Articular chondrocyte of knee joint (primary cell): Measurements from ENCODE around the gene OR6K2. TPM values are rescaled to one million over a fixed set of nuclear protein-coding genes. Genes with fewer than 3 reads are reported as not detected.

ENCODE experiments used
- total RNA-seq: library from RNA; depleted of rRNA; stranded (reverse); fragments of >200 nt; gene quantifications from 2 replicates; pipeline ENCODE4 v1.2.3, GENCODE V29; 2012

Gene OR6K2
- total RNA-seq: not detected in 2 replicates

DNA sequence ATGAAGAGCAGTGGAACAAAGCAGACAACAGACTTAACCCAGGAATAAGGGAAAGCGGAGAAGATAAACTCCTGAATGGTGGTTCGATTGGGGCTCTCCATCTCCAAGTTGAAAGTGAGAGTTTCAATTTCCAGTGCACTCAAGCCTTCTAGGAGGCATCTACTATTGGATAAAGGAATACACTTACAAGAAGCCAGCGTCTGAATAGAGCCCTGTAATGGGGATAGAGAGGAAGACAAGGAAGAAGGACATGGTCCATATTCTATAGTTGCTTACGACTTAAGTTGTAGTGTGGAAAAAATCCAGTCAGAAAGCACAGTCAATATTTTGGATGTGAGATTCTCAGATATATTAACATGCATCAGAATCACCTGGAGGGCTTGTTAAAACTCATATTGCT, at the start of gene OR6K2:
Gene OR6K2, minus strand, starts transcription at position 101 of the 400 bp plus-strand sequence. Its CDS starts 0 bp downstream, at position 101.

DNA sequence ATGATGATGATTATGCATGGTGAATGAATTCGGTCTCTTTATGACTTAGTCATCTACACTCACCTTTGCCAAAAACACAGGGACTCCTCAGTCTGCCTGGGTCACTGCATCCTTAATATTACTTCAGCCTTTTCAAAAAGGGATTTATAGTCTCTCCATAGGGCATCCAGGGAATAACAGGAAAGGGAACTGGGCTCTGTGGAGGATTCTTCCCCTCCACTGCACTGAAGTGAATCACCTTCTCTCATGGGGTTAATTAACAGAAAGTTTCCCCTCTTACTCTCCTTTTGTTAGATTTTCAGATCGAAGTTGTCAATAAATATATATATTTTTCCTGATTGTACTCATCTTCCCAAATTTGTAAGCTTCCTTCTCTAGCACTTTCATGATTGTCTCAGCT, 20.2 kb upstream of the OR6K2 start, which contains the start of gene OR6K3:
Gene OR6K3, minus strand, starts transcription at position 101 of the 400 bp plus-strand sequence. CDS start 2,605 bp downstream, outside the sequence.

DNA sequence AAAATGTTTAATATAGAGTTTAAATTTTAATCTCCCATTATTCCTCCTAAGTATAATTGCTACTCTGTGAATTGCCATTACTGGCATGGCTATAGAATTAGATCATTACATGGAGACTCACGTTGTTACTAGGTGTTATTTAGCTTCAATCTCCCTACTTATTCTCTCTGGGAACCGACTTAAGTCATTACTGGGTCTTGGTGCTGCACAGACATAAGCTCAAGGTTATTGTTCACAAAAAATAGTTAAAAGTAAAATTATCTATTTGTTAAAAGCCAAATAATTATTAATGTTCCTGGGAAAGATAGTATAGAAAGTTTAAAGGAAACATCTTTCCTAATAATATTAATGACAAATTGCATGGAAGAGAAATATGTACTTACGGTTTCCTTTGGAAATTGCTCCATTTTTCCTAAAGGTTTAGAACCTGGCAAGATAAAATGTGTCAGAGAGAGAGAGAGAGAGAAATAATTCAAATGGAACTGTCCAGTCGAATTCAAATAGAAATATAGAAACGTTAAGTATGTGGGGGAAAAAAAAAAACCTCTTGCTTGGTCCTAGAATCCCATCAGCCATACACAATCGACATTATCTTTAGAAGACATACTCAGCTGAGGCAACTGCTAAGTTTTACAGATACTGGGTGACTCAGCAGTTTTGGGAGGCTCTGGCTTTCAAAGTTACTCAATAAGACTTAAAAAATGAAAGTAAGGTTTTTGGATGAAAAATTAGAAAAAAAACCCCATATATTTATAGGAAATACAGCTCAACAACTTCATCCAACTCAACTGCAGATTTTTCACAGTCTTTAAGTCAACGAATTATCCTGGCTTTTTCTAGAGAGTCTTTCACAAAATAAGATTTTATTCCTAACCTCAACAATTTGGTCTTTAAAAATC, 14.1 kb downstream of the OR6K2 start, which contains the start of gene SPTA1:
Gene SPTA1, minus strand, starts transcription at position 605 of the 899 bp plus-strand sequence. Its CDS starts 198 bp downstream, at position 407.

Other genes with a start within 250 kb of the OR6K2 start
- not detected in 2 replicates for gene OR10K1, start 238.8 kb downstream of the OR6K2 start, total RNA-seq
- gene OR10R2, start 228.4 kb downstream of the OR6K2 start, total RNA-seq: not detected in 2 replicates
- not detected in 2 replicates for gene OR6Y1, start 146.2 kb downstream of the OR6K2 start, total RNA-seq
- not detected in 2 replicates for gene OR6P1, start 130.1 kb downstream of the OR6K2 start, total RNA-seq
- gene OR10X1, start 120.8 kb downstream of the OR6K2 start, total RNA-seq: not detected in 2 replicates
- not detected in 2 replicates for gene OR10Z1, start 95.4 kb downstream of the OR6K2 start, total RNA-seq
- 0.13 TPM in 1 of 2 replicates, not detected in the other for gene SPTA1, start 13.9 kb downstream of the OR6K2 start, total RNA-seq
- gene OR6K3, start 20.1 kb upstream of the OR6K2 start, total RNA-seq: not detected in 2 replicates
- not detected in 2 replicates for gene OR6K6, start 54.1 kb upstream of the OR6K2 start, total RNA-seq
- gene OR6N1, start 71.5 kb upstream of the OR6K2 start, total RNA-seq: not detected in 2 replicates
- not detected in 2 replicates for gene OR6N2, start 80.6 kb upstream of the OR6K2 start, total RNA-seq
- gene MNDA, start 130.7 kb upstream of the OR6K2 start, total RNA-seq: not detected in 2 replicates
- gene PYHIN1, start 230.9 kb upstream of the OR6K2 start, total RNA-seq: not detected in 2 replicates